Measurements from ENCODE around the gene DDX41.
A peak's percentile ranks its signal among the peaks of the same experiment; 100 is the strongest.
"Not testable (repeated sequence)": the region's sequence is repeated elsewhere in the genome, so short reads cannot be mapped to it uniquely, and the experiment has no call there.

The DDX41 gene

DNA sequence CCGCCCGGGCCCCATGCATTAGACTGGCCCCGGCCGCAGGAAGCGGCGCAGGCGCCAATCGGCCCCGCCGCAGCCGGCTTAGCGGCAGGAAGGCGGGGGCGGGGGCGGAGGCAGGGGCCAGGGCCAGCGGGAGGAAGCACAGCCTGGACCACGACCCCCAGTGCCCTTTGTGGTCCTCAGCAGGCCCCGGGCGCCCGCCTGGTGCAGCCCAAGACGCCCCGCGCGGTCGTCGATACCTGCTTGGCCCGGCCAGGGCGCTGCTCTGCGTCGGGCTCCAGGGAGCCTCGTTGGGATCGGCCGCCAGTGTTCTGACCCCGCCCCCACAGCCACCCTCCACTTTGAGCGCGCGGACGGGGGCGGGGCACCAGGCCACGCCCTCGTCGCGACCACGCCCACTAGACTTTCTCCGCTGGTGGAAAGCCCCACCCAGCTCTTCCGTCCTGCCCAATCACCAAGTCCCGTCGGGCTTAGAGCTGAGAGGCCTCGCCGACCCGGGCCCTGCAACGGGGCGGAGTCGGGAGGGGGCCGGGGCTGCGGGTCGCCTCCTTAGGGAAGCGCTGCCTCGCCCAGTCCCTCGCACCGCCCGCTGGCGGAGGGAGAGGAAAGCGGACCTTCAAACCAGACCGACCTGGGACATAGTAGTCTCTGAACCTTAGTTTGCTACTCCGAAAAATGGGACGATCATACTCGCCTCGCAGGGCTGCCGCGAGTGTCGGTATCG, 19.3 kb downstream of the DDX41 start, which contains the start of gene PDLIM7:
Gene PDLIM7, minus strand, starts transcription at position 313 of the 721 bp plus-strand sequence. CDS start 1,092 bp downstream, outside the sequence.
- DNase-seq = peak; percentile 88 to 98 (median 91)

DNA sequence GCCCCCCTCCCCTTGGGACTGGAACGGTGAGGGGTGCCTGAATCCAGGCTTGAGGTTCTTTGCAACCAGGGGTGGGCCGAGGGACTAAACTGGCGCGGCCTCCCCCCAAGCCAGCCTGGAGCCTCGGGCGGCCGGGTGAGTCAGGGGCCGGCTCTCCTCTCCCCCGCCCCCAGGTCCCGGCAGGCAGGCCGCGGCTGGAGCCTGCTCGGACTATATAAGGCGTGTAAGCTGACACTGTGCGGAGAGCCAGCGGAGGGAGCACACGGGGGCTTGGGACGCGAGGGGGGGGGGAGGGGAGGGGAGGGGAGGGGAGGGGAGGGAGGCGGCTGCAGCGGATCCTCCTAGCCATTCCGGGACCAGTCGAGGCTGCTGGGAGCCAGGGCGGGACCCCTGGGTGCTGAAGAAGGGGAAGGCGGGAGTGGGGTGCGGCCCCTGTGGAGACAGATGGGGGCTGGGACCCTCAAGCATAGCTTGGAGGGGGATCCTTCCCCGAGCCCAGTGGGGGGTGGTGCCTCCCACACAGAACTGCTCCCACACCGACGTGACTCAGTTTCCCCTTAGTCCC, 20.0 kb downstream of the DDX41 start:
- DNase-seq = no peak

DNA sequence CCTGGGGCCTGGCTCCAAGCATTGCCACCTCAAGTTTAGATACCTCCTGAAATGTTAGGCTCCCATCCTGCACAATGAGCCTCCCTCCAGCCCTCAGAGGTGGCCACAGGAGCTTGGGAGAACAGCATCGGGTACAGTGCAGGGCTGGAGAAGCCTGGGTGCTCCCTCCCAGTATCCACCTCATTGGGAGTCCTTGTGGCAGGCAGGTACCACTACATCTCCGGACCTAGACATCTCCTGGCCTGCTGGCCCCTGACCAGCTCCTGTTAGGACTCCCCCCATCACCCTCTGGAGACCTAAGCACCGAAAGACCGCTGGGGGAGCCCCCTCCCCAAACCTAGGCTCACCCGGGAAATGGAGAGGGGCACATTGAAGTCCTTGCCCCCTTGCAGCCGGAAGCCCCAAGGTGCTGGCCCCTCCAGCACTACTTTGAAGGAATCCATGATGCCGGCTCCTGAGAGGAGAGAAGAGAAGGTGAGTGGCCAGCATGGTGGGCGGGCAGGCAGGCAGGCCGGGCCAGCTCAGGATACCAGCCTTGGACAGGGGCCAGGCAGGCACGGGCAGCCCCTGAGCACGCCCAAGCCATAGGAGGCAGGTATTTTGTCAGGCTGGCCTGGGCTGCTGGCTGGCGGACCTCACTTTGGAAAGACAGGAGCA, 20.6 kb downstream of the DDX41 start:
- no peak for DNase-seq

DNA sequence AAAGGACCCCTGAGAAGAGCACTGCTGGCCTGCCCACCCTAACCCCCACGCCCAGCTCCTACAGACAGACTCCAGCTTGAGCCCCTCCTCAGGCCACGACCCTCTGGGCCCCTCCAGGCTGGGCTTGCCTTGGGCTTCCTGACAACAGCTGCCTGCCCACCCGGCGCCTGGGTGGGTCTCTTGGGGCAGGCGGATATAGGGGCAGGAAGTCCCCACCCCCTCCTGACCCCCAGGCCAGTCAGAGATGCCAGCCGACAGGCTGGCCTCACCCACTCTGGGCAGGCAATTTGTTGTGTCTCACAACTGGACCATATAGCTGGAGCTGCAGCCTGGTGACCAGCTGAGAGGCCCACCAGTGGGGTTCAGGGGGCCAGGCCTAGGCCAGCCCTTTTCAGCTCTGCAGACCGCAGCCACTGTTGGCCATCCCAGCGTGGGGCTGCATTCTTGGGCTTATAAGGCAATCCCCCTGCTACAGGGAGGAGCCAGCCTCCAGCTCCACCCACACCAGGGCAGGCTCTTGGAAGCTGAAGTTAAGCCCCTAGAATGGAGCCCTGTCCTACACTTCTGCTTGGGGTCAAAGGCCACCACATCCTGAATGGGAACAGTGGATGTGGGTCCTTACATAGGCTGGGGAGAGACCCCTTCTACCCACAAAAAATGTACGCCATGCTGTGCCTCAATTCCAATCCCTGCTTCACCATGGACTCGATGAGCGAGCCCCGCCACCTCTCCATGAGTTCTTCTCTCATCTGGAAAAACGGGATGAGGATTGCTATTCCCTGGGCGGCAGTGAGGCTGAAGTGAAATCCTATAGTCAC, 21.3 kb downstream of the DDX41 start:
- no peak for DNase-seq

DNA sequence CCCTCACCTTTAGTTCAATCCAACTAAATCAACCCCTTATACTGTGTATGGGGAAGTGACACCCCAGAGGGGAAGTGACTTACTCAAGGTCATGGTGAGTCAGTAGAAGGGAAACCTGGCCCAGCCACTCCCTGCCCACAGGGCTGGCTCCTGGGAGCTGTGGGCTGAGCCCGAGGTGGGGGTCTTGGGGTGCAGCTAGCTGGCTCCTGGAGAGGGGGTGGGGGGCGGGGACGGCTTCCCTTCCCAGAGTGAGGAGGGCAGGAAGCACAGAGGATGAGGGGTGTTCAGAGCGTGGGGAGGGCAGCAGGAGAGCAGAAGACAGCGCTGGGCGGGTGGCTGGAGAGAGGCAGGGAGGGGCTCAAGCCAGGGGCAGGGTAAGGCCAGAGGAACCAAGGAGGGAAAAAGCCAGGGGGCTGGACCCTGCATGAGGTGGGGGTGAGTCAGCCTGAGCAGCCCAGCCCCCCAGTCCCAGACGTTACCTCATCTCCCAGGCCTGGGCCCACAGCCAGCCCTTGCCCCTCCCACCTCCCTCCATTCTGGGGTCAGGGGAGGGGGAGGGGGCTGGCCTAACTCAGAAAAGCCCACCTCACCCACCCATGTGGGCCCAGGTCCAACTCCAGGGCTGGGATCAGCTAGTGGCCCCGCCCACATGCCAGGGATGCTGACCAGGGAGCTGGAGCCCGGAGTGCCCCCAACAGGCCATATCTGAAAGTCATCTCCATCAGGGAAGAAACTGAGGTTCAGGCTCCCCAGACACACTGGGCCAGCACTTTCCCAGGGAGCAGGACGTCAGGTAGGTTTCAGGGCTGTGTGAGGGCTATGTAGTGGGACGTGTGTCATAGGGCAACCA, 22.2 kb downstream of the DDX41 start:
- DNase-seq = no peak

DNA sequence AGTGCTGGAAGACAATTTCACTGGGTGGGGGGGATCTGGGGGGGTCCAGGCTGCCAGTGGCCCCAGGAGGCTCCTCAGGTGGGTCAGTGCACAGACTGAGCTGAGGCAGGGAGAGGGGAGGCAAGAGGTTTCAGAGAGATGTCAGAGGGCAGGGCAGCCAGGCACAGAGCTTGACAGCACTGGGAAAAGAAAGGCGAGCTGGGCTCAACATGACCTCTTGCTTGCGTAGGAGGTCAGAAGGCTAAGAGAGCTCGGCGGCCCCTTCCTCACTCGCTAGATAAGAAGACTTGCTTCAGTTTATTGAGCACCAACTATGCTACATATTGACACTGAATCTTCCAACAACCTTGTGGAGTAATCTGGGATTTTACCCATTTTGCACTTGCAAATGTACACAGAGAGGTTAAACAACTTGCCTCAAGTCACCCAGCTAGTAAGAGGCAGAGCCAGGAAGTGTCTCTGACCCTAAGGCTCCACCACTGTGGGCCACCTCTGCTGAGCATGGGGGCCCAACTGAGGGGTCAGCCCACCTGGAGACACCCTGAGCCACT, 22.9 kb downstream of the DDX41 start:
- no peak for DNase-seq

DNA sequence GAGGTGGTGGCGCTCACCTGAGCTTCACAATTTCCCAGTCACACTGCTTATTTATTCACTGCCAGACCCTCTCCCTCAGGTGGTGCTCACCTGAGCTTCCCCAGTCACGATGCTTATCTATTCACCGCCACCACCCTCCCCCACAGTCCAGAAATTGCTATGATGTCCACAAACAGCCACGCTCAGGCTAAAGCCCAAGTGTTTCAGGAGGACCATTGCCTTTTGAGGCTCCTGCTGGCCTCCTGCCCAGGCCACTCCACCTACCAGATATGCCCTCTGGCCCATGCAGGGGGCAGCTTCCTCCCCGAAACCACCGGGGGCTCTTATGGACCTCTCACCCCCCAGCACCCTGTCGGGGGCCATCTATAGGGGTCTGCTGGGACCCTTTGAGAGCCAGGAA, 23.9 kb downstream of the DDX41 start:
- DNase-seq = no peak

DNA sequence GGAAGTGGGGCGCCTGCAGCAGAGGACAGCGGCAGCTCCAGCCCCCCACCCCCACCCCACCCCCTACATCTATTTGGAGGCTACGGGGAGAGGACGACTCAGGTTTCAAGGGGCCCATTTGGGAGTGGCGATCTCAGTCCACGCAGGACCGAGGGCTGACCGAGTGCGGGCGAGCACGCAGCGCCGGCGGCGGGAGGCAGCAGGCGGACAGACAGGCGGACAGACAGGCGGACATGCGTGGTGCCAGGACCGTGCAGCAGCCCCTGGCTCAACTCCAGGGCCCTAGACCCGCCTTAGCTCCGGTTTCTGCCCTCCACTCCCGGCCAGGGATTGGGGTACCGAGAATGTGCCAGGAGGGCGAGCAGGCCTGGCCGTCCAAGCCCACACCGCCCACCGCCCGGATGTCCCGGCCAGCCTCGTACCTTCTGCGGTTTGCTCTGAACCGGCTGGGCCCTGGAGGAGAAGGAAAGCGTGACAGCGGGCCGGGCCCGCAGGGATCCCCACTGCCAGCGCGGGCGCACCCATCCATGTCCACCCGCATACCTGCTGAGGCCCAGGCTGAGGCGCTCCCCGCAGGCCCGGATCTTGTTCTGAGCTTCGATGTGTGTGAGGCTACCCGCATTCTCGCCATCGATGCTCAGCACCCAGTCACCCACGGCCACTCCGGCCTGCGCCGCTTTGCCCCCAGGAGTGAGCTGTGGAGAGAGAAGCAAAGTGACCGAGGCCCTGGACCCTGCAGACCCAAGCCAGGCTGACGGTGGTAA, 24.6 kb downstream of the DDX41 start:
- no peak for DNase-seq

DNA sequence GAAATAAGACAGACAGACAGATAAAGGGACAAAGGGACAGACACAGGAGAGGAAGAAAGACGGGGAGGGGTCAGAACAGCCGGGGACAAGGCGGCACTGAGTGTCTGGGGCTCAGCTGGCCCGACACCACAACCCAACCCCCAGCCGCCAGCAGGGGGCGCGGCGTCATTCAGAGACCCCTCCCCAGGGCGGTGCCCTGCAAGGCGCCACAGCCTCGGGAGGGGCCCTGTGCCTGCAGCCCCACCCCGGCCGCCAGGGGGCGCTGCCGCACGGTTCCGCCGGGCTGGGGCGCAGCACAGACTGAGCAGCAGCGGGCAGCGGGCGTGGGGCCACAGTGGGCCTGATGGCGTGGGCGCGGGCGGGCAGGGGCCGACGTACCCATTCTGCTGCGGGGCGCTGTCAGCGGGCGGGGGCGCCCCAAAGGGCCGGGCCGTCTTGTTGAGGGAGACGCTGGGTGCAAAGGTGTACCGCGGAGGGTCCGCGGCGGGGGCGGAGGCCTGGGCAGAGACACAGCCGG, 25.3 kb downstream of the DDX41 start:
- no peak for DNase-seq

DNA sequence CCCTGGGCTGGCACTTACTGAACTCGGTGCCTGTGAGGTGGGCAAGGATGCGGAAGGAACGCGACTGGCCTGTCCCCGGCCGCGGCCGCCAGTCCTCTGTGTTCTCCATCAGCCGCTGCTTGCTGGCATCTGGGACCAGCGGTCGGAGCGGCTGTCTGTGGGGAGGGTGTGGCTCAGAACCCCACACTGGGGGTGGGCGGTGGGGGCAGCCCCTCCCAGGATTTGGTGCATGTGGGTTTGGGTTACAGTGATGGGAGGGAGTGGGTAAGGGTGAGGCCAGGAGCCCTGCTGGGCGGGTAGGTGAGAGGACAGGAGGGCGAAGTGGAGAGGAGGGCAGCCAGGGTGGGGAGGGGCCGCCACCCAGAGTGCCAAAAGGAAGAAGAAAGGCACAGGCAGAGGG, 25.8 kb downstream of the DDX41 start:
- DNase-seq = no peak

DNA sequence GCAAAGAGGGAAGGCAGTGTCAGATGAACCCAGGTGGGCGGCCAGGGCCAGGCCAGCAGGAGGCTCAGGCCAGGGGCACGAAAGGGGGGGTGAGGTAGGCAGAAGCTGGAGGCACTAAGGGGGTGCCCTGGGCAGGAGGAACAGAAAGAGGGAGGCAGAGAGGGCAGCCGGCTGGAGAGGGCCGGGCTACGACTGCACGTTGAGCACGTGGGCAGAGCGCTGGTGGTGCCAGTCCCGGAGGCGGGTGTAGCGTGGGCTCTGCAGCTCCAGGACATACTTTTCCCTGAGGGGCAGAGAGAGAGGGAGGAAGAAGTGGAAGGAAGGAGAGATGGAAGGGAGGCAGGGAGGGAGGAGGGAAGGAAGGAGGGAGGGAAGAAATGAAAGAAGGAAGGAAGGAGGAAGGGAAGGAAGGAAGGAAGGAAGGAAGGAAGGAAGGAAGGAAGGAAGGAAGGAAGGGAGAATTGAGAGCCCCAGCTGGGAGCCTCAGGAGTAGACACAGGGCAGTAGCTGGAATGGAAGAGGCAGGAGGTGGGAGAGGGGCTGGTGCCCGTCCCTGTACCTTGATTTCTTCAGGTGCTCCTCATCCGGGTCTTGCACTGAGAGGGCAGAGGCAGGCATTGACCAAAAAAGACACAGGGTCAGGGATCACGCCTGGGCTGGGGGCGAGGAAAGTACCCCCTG, 26.3 kb downstream of the DDX41 start:
- DNase-seq = no peak

DNA sequence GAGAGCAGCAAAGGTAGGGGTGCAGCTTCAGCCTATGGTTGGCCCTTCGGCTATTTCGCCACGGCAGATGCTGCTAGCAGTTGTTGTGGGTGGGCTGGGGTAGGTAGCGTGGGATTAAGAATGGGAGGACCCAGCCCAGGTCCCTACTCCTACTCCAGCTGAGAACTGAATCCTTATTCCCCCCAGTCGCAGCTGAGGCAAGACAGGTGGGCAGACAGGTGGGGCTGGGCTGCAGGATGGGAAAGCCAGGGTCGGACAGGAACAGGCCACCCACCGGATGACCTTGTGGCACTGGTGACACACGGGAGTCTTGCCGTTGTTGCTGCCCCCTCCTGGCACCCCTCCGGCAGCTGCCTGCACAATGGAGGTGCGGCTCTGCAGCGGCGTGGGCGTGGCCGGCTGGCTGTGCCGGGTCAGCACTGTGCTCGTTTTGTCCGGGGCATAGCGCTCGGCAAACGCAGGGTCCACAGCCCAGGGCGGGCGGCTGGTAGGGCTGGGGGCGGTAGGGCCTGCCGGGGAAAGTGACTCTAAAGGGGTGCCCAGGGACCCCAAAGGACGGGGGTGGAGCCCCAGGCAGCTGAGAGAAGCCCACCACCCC, 27.5 kb downstream of the DDX41 start:
- no peak for DNase-seq

DNA sequence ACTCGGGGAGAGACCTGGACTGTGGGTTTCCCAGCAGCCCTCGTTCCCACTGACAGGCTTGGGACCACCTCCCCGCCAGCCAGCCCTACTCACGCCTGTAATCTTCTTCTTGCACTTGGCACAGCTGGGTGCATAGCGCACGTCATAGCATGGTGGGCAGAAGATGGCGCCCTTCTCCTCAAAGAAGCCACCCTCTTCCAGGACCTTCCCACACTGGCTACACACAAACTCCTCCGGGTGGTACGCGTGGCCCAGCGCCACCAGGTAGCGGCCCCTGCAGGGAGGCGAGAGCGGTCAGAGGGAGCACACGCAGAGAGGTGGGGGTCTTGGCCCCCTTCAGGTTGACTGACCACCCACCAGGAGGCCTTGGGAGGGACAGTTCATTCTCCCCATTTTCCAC, 28.8 kb downstream of the DDX41 start:
- no peak for DNase-seq

DNA sequence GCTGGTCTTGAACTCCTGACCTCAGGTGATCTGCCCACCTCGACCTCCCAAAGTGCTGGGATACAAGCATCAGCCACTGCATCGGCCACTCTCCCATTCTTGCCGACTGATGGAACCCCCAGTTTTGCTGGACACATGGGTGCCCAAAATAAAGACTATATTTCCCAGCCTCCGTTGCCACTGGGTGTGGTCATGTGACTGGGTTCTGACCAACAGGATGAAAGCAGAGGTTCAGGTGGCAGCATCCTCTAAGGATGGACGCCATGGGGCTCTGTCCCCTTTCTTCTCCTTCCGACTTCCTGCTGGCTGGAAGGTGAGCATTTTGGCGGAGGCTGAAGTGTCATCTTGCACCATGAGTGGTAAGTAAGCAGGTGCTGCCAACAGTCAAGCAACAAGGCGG, 29.6 kb downstream of the DDX41 start:
- DNase-seq = no peak

DNA sequence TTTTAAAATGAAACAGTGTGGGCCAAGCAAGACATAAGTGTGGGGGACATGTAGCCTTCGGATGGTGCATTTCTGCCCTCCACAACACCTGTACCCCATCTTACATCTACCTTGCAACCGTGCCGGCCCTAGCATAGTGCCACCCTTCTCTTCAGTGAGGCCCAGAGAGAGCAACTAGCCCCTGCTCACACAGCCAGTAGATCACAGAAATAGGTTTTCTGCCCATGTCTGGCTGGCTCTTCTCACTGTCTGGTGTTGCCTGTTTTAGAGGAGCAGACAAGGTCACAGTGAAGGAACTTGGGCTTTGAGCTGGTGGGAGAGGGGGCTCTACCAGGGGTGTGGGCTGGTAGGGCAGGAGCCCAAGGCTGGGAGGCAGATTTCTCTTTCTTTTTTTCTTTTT, 30.5 kb downstream of the DDX41 start:
- no peak for DNase-seq

DNA sequence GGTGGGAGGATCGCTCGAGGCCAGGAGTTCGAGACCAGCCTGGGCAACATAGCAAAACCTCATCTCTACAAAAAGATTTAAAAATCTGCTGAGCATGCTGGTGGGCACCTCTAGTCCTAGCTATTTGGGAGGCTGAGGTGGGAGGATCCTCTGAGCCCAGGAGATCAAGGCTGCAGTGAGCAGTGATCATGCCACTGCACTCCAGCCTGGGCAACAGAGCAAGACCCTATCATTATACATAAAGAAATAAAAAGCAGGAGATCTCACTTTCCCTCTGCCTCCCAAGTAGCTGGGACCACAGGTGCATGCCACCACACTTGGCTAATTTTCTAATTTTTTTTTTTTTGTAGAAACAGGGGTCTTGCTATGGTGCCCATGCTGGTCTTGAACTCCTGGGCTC, 31.0 kb downstream of the DDX41 start:
- DNase-seq = not testable (repeated sequence)

DNA sequence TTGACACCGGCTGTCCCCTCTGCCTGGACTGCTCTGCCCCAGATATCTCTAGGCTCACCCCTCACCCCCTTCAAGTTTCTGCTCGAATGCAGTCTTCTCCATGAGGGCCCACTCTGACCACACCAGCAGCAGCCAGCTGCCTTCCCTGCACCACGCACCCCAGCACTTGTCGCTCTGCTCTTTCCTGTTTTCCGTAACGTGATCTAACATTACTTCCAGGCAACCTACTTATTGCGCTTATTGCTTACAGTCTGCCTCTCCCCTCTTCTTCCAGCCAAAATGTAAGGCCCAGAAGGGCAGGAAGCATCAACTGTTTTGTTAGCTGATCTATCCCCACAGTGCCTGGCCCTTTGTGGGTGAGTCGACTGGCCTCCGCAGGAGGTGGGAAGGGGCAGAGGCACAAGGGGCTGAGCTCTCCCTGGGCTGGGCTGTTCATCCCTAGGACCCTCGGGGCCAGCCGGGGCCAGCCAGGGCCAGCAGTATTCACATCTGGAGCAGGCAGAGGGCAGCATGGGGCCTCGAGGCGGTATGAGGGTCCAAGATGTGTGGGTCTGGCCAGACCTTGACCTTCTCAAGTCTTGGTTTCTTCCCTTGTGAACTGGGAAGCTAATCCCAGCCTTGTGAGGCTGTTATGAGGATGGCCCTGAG, 31.7 kb downstream of the DDX41 start:
- no peak for DNase-seq

DNA sequence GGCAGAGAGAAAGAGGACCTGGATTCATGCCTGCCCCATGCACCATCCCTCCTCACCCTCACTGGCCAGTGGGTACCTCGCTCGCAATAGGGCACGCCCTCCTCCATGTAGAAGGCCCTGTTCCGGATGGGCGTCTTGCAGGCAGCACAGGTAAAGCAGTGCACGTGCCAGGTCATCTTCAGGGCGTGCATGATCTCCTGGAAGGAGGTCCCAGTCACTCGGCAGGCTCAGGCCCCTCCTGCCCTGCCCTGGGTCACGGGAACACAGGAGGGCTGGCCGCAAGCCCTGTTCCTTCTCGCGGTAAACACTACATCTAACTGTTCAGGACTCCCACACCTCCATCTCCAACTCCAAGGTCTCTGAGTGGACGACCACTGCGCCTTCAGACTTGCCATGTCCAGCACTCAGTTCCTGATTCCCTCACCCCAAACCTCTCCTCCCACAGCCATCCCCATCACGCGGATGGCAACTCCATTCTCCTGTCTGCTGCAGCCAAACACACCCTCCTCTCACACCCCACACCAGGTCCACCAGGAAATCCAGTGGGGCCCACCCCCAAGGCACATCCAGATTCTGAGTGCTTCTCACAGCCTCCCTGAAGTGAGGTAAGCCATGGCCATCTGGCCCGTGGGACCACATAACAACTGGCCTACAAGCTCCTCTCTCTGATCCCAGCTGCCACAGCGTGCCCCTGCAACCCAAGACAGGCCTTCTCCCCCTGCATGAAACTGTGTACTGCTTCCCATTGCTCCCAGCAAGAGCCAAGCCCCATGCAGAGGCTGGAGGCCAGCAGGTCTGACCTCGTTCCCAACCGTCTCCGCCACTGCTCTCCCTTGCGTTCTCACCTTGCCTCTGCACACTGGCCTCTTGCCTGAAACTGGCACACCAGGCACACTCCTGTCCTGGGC, 32.5 kb downstream of the DDX41 start:
- DNase-seq = no peak
